NCI-H82 treated with DMSO at 0.1 percent for 48 hours (cell line): ENCODE data around the gene IRX6.

Experiments
- DNase-seq: peaks from one replicate; lab custom pipeline; 2025; ENCODE audit not compliant: unreplicated experiment; lab: John Stamatoyannopoulos, UW

IRX6 gene

DNA sequence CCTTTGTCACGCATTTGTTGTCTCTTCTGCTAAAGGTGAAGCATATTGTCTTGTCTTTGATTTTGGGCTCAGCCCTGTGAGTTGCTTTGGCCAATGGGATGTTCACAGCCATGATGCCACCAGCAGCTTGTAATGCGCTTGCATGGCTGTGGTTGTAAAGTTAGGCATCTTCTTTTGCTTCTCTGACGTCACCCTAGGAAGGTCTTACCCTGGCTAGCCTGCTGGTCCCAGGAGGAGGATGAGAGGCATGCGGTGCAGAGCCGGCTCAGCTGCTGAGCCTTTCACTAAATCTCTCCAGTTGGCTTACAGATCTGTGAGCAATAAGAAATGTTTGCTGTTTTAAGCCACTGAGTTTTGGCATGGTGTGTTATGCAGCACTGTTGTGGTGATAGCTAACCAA lies 40.8 kb downstream of the IRX6 start:
- no peak for DNase-seq

DNA sequence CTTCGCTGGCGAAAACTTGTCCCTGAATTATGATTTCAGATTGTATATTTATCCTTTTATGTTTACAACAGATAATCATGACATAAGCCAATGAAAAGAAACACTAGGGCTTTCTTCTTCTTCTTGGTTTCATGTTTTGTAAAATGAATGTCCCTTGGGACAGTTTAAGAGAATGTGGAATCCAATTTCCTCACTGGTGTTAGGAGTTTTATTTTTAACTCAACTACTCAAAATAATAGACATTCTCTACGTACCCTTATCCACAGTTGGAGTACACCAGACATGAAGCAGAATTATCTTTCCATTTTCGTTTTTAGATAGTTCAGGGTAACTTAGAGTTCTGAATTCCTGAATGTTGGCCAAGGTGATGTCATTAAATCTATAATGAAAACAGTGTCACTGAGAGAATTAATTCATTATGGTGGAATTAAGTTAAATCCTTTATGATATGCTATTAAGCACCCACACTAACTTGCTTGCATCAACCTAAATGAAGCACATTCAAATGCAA lies 43.4 kb downstream of the IRX6 start:
- no peak for DNase-seq

DNA sequence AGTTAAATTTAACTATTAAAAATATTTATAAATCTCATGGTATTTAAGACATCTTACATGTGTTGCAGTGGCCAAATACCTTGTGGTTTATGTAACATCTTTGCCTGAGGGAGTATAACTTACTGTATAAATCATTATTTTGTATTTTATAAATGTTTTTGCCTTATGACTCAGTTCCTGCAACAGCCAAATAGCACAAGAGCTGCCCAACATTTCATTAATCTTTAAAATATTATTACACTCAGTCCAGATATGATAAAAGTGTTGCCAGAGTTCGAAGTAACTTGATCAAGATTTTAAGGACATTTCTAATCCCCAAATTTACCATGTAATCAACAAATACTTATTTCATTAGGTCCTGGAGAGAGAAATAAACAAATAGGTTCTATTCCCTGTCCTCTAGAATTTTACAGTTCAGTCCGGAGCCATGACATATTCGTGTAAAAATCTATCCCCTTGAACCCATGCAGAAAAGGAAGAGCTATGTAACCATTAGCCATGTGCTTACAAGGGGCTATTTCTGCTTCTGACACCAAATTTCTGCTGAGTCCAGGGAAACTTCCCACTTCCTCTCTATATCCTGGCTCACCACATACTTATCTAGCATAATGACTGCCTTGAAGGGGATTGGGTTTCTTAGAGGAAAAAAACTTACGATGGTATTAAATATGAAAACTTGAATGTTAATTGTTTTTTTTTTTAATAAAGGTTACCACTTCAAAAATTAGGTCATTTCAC lies 44.0 kb downstream of the IRX6 start:
- DNase-seq, result no peak

DNA sequence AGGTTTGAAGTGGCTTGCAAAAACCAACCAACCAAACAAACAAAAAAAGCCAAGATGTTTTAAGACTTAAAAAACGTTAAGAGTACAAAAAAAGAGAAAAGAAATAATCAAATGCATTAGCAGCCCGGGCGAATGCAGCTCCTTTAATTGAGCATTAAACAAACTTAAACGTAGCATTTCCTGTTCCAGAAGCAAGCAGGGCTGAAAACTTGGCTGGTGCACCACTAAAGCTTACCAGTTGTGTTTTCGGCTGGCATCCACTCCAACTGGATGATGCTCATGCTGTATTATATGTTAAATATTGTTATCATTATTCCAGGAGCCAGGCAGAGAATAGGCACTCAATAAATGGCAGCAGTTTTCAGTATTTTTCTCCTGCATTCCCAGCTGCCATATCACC lies 45.1 kb downstream of the IRX6 start:
- DNase-seq, result no peak

DNA sequence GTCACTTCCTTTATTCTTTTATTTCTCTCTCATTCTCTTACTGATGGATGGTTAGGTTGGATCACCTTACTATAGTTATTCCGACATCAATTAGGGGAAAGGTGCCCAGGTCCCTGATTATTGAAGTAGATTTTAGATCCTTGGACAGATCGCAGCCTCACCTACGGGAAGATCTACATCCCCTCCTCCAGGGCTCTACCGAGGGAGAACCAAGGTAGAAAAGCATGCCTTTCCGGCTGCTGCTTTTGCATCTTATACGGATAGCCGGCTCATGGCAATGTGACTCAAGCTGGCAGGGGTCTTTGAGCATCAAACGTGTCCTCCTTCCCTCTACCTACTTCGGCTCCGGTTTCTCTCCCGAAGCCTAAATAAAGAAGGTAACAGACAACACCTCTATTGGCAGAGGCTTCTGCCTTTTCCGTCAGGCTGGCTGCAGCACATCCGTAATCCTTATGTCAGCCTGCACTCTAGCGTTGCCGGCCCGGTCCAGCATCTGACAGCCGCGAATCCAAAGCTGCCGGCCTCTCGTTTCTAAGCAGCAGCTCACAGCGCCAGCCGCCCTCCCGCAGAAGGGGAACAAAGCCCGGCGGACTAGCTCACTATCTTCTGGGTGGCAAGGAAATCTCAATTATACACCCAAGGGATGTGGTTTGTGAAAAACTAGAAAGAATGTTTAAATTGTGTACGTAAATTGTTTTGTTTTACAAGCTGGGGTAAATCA lies 46.9 kb downstream of the IRX6 start:
- DNase-seq, result no peak

DNA sequence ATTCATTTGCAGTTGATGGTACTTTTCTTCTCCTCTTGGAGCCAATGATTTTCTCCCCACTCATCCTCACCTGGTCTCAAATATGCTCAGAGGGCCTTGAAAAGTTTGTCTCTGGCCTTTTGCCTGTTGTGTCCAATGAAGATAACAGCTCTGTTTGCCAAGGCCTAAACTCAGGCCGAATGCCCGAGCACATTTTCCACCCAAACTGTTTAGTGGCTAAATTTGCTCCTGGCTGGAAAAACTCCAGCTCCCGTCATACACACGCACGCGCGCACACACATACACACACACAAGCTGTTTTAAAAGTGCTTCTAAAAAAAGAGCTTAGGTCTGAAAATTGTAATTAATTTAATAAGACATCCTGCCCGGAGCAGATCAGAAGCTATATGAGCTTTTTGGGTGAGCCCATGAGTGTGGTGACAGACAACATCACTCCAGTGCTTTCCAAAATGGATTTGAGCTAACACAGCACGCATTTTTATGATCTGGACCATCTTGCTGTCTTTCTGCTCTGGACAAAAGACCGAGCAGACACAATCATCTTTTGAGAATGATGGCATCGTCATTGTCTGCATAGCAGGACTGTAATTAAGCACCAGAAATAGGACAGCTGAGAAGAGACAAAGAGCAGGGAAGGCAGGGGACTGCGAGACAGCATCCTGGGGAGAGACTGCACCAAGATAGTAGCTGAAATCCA lies 48.9 kb downstream of the IRX6 start:
- DNase-seq, result no peak

DNA sequence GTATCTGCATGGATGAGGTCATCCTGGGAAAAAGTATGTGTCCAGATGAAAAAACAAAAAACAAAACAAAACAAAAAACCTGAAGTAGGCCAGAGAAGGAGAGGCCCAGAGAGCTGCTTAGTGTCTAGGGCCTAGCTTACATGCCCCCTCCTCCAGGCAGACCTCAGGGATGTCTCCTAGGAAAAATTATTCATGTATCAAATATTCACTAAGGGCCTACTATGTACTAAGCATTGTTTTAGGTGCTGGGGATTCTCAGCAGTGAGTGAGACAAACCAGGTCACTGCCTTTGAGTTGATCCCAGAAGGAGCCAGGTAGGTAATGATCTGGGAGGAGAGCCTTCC lies 49.5 kb downstream of the IRX6 start:
- no peak for DNase-seq

DNA sequence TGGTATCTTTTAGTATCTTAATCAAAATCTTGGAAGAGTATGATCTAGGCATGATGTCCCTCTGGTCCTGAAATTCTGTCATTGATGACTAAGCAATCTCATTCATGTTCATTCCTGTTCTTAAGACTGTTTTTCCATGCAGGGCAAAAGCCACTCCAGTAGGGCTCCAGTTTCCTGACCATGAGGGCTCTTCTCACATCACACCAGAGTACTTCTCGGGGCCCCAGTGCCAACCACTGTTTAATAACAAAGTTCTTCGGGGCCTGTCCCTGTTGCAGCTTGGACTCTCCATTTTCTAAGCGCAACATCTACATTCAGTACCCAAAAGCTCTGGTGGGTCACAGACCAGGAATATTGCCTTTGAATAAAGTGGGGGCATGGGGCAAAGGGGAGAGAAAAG lies 52.0 kb downstream of the IRX6 start:
- DNase-seq, result no peak

DNA sequence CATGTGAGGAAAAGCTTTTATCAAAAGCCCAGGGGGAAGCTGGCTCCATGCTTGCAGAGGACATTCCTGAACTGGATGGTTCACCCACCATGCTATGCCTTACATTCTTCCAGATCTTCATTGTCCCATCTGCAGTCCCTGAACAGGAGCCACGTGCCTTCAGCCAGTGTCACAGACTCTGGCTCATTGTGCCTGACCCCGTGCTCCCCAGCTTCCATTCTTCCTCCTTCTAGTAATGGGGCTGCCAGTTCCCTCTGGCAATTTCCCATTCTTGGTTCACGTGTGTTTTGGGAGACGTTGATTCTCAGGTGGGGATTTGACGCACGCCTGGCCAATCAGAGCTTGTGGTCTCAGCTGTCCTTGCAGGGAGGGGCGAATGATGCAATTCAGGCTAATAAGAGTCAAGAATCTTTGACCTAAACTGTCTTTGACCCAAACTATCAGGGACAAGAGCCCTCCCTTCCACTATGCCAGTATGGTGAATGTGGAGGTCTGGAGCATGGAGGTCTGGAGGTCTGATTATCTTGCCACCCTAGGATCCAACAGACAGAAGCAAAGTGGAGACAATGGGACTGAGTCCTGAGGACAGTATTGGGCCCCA lies 52.7 kb downstream of the IRX6 start:
- DNase-seq, result no peak

DNA sequence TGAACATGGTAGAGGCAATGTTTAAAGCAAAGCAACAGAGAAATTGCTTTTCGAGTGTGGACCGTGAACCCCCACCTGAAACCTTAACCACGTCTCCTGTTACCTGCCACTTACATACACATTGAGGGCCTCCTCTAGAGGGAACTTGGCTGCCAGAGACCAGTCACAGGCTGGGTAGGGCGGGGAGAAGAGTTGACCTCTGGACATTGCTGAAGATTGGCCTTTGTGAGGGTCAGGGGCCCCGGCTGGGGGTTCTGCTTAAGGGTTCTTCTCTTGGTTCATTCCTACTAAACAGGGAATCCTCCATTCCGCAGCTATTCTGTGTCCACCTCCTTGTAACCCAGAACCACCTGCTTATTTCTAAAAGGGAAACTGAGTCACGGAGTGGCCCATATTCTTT lies 53.8 kb downstream of the IRX6 start:
- no peak for DNase-seq

DNA sequence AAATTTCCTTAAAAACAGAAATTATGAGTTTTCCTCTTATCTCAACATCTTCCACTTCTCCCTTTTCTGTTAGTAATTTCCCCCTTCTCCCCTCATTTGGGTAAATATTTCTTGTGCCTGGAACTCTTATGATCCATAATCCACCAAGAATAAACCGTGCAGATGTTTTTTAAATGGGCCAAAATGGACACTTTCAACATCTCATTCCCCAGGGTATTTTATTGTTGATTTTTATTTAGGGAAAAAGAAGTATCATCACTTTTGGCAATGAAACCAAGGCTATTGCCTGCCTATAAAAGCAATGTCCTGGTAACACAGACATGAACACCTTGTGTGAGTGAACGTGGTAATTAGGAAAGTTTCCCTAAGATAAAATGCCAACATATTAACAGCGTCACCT lies 54.6 kb downstream of the IRX6 start:
- DNase-seq, result no peak

DNA sequence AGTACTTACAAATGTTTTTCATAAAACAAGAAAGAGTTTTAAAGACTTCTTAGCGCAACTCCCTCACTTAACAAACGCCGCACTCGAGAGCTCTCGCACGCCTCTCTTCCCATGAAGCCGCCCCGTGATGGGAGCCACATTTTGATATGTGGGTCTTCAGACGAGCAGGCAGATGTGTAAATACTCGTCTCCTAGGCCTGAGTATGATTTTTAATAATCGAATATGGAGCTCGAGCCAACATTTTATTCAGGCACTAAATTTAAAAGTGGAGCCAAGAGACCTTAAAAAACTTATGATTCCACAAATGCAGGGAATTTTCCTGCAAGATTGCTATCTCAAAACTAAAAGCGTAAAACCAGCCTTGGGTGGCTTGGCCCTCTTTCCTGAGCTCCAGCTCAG lies 55.4 kb downstream of the IRX6 start:
- DNase-seq, result no peak

DNA sequence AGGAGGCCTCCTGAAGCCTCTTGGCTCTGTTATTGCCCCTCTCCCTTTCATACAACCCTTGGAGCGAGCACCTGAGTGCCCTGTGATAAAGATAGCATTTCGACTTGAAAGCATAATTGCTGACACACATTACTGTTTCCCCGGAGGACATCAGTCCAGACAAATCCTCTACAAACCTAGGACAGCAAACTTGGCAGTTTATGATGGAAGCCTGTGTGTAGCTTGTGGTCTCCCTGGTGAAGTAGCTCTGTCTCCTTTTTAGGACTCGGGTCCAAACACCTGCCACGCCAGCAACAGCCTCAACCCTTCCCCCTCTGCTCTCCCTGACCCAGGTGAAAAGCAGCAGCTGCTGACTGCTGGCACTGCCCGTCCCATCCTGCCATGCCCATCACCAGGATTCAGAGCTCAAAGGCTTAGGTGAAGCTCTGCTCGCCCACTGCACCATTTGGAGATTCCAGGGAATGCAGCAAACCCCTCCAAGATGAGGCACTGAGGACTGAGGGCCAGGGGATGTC lies 55.9 kb downstream of the IRX6 start:
- DNase-seq, result no peak
